Suprapubic skin (tissue), 2 donors: ENCODE data around the gene PHACTR1.

Experiments
- EP300 ChIP-seq: sonication (generic); formaldehyde crosslinking; IDR thresholded peaks from one replicate; pipeline ENCODE4 v1.6.1; 2017; ENCODE audit warnings: antibody characterized with exemption
- POLR2A ChIP-seq, 2 donors: fragments of 450-650 bp; IDR thresholded peaks; one replicate each; pipeline ENCODE4 v1.6.1; 2017; ENCODE audit warnings: antibody characterized with exemption in 2 of 2, mild to moderate bottlenecking in 2 of 2, moderate library complexity in 2 of 2

DNA sequence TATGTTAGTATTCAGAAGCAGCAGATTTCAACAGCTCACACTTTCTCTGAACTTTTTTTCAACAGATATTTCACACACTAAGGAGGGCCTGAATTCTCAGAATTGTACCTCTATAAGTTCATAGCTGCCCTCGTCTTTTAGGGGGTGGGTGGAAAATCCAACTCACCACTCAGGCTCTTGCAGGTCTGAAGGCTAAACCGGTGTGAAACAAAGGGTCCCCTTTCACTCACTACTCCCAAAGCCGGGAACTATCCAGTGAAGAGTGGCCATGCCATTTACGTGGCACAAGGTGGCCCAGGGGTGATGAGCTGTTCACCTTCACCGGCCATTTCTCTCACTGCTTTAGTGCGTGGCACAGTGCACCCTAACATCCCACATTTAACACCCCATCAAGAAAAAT is 587.5 kb downstream of the PHACTR1 start:
- TF ChIP-seq POLR2A (IDR thresholded peaks at IDR 0.05), result no peak
- no peak for TF ChIP-seq EP300
